CD4-positive, alpha-beta T cell treated with Interleukin-10 for 1 hour (primary cell): ENCODE results near the gene TIMELESS.
"Not testable (repeated sequence)": the region's sequence is repeated elsewhere in the genome, so short reads cannot be mapped to it uniquely, and the experiment has no call there.

Experiments used
- DNase-seq: peaks from one replicate; pipeline ENCODE4 v3.0.0-alpha.2; 2020

The TIMELESS gene

GRCh38 chr12:56401125-56401524 is 48.1 kb downstream of the TIMELESS start:
- DNase-seq, result not testable (repeated sequence)

GRCh38 chr12:56399466-56399865 is 49.8 kb downstream of the TIMELESS start:
- not testable (repeated sequence) for DNase-seq

GRCh38 chr12:56398324-56398723 is 50.9 kb downstream of the TIMELESS start:
- no peak for DNase-seq

- DNase-seq, result no peak
Observed at GRCh38 chr12:56392331-56392730, 56.9 kb downstream of the TIMELESS start.

GRCh38 chr12:56391721-56392120 is 57.5 kb downstream of the TIMELESS start:
- DNase-seq, result no peak

GRCh38 chr12:56389412-56389811 is 59.8 kb downstream of the TIMELESS start:
- DNase-seq, result no peak

GRCh38 chr12:56387152-56387736 is 62.0 kb downstream of the TIMELESS start:
- DNase-seq, result no peak

- DNase-seq, result no peak
Observed at GRCh38 chr12:56385873-56386272, 63.4 kb downstream of the TIMELESS start.

GRCh38 chr12:56382611-56383010 is 66.6 kb downstream of the TIMELESS start:
- DNase-seq, result no peak

GRCh38 chr12:56377989-56378316 is 71.3 kb downstream of the TIMELESS start:
- DNase-seq, result no peak

- DNase-seq, result no peak
Observed at GRCh38 chr12:56377310-56377988, 71.8 kb downstream of the TIMELESS start.

- DNase-seq, result no peak
Observed at GRCh38 chr12:56375598-56376434, 73.4 kb downstream of the TIMELESS start.

- DNase-seq, result no peak
Observed at GRCh38 chr12:56374726-56375597, 74.3 kb downstream of the TIMELESS start.

GRCh38 chr12:56373515-56373914 is 75.7 kb downstream of the TIMELESS start:
- DNase-seq, result no peak

- DNase-seq, result no peak
Observed at GRCh38 chr12:56366948-56367347, 82.3 kb downstream of the TIMELESS start.
